Endothelial cell of coronary artery (primary cell): ENCODE results near the gene FHDC1. TPM values are rescaled to one million over a fixed set of nuclear protein-coding genes. Genes with fewer than 3 reads are reported as not detected.

Experiments
- total RNA-seq: library from RNA; depleted of rRNA; stranded (reverse); fragments of >200 nt; gene quantifications from 2 replicates; pipeline ENCODE4 v1.2.3, GENCODE V29; 2014

The FHDC1 gene
- total RNA-seq = under 0.01 and 0.19 TPM in 2 replicates

GRCh38 chr4:152935631-152936445 is at the start of gene FHDC1:
FHDC1 (plus strand) TSS chr4:152936323; CDS start chr4:152943058, 6,735 bp downstream.

Other genes with a start within 250 kb of the FHDC1 start
- 0.27 and 0.28 TPM in 2 replicates for gene TIGD4, start 156.6 kb upstream of the FHDC1 start, total RNA-seq
- 31.5 and 35.2 TPM in 2 replicates for gene ARFIP1, start 156.4 kb upstream of the FHDC1 start, total RNA-seq